ENCODE data around the gene APOE. TPM values are rescaled to one million over a fixed set of nuclear protein-coding genes. Genes with fewer than 3 reads are reported as not detected.
"Not testable (repeated sequence)": the region's sequence is repeated elsewhere in the genome, so short reads cannot be mapped to it uniquely, and the experiment has no call there.

Gene APOE
- total and polyA plus RNA-seq, 8 donors = 13.4 to 485 (median 119) TPM

DNA sequence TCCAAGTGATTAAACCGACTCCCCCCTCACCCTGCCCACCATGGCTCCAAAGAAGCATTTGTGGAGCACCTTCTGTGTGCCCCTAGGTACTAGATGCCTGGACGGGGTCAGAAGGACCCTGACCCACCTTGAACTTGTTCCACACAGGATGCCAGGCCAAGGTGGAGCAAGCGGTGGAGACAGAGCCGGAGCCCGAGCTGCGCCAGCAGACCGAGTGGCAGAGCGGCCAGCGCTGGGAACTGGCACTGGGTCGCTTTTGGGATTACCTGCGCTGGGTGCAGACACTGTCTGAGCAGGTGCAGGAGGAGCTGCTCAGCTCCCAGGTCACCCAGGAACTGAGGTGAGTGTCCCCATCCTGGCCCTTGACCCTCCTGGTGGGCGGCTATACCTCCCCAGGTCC lies 2.0 kb downstream of the APOE start:
- DNase-seq = no peak
- TF ChIP-seq POLR2A (IDR thresholded peaks at IDR 0.05) = no peak
- TF ChIP-seq POLR2AphosphoS5 (IDR thresholded peaks at IDR 0.05) = no peak
- TF ChIP-seq, protein P1, sequence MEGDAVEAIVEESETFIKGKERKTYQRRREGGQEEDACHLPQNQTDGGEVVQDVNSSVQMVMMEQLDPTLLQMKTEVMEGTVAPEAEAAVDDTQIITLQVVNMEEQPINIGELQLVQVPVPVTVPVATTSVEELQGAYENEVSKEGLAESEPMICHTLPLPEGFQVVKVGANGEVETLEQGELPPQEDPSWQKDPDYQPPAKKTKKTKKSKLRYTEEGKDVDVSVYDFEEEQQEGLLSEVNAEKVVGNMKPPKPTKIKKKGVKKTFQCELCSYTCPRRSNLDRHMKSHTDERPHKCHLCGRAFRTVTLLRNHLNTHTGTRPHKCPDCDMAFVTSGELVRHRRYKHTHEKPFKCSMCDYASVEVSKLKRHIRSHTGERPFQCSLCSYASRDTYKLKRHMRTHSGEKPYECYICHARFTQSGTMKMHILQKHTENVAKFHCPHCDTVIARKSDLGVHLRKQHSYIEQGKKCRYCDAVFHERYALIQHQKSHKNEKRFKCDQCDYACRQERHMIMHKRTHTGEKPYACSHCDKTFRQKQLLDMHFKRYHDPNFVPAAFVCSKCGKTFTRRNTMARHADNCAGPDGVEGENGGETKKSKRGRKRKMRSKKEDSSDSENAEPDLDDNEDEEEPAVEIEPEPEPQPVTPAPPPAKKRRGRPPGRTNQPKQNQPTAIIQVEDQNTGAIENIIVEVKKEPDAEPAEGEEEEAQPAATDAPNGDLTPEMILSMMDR (IDR thresholded peaks at IDR 0.05) = no peak
- 90 to 97% (median 94%) methylated on average over 10 to 12 of the region's 12 CpGs for WGBS, 5 donors
- Histone ChIP-seq H3K9me3 (no peaks in the 10 kb centered on the region), H3K27me3 (peaks cover 2 to 56% (median 27%) of the 10 kb centered on the region in 3 donors), H3K27ac (no peak overlapping the region), H3K36me3 (peaks cover 6 to 11% (median 8%) of the 10 kb centered on the region in 4 donors), H3K4me1 (peaks cover 28 to 44% (median 37%) of the 10 kb centered on the region in 4 donors), H3K4me3 (no peak overlapping the region)
- intact Hi-C loops (cut with DNase I; ENCODE audit: low total_unique reads) = no loop called here

DNA sequence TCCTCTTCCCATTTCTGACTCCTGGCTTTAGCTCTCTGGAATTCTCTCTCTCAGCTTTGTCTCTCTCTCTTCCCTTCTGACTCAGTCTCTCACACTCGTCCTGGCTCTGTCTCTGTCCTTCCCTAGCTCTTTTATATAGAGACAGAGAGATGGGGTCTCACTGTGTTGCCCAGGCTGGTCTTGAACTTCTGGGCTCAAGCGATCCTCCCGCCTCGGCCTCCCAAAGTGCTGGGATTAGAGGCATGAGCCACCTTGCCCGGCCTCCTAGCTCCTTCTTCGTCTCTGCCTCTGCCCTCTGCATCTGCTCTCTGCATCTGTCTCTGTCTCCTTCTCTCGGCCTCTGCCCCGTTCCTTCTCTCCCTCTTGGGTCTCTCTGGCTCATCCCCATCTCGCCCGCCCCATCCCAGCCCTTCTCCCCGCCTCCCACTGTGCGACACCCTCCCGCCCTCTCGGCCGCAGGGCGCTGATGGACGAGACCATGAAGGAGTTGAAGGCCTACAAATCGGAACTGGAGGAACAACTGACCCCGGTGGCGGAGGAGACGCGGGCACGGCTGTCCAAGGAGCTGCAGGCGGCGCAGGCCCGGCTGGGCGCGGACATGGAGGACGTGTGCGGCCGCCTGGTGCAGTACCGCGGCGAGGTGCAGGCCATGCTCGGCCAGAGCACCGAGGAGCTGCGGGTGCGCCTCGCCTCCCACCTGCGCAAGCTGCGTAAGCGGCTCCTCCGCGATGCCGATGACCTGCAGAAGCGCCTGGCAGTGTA lies 2.7 kb downstream of the APOE start:
- Histone ChIP-seq H3K27ac (no peak overlapping the region), H3K4me1 (peaks cover 28 to 47% (median 36%) of the 10 kb centered on the region in 4 donors), H3K36me3 (peaks cover under 1 to 5% (median 2%) of the 10 kb centered on the region in 4 donors), H3K4me3 (no peak overlapping the region), H3K27me3 (peaks cover 2 to 62% (median 27%) of the 10 kb centered on the region in 3 donors), H3K9me3 (no peaks in the 10 kb centered on the region)
- TF ChIP-seq POLR2AphosphoS5 (IDR thresholded peaks at IDR 0.05) = no peak
- TF ChIP-seq, protein P1 (IDR thresholded peaks at IDR 0.05) = no peak
- TF ChIP-seq POLR2A (IDR thresholded peaks at IDR 0.05) = no peak
- no peak for TF ChIP-seq EP300 (IDR thresholded peaks at IDR 0.05)
- 91 to 97% (median 94%) methylated on average over 41 to 46 of the region's 46 CpGs for WGBS, 5 donors
- intact Hi-C loops (cut with DNase I; ENCODE audit: low total_unique reads) = no loop called here
- DNase-seq = no peak

DNA sequence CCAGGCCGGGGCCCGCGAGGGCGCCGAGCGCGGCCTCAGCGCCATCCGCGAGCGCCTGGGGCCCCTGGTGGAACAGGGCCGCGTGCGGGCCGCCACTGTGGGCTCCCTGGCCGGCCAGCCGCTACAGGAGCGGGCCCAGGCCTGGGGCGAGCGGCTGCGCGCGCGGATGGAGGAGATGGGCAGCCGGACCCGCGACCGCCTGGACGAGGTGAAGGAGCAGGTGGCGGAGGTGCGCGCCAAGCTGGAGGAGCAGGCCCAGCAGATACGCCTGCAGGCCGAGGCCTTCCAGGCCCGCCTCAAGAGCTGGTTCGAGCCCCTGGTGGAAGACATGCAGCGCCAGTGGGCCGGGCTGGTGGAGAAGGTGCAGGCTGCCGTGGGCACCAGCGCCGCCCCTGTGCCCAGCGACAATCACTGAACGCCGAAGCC lies 3.3 kb downstream of the APOE start:
- intact Hi-C loops (cut with DNase I; ENCODE audit: low total_unique reads) = no loop called here
- Histone ChIP-seq H3K36me3 (no peaks in the 10 kb centered on the region), H3K27ac (no peak overlapping the region), H3K4me1 (peaks cover 28 to 47% (median 34%) of the 10 kb centered on the region in 4 donors), H3K27me3 (peaks cover 2 to 66% (median 27%) of the 10 kb centered on the region in 3 donors), H3K9me3 (no peaks in the 10 kb centered on the region), H3K4me3 (no peak overlapping the region)
- WGBS, 5 donors = 94 to 98% (median 96%) methylated on average over 31 to 44 of the region's 44 CpGs
- TF ChIP-seq POLR2AphosphoS5 (IDR thresholded peaks at IDR 0.05) (no peak), EP300 (IDR thresholded peaks at IDR 0.05) (no peak), POLR2A (IDR thresholded peaks at IDR 0.05) (no peak)
- TF ChIP-seq, protein P1 (IDR thresholded peaks at IDR 0.05) = no peak
- DNase-seq = no peak

DNA sequence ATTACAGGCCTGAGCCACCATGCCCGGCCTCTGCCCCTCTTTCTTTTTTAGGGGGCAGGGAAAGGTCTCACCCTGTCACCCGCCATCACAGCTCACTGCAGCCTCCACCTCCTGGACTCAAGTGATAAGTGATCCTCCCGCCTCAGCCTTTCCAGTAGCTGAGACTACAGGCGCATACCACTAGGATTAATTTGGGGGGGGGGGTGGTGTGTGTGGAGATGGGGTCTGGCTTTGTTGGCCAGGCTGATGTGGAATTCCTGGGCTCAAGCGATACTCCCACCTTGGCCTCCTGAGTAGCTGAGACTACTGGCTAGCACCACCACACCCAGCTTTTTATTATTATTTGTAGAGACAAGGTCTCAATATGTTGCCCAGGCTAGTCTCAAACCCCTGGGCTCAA lies 4.2 kb downstream of the APOE start:
- H3K27ac ChIP-seq = no peak overlapping the region
- 82 to 95% (median 86%) methylated on average over 5 of the region's 5 CpGs for WGBS, 5 donors
- H3K4me3 ChIP-seq = no peak overlapping the region
- H3K9me3 ChIP-seq = no peaks in the 10 kb centered on the region
- TF ChIP-seq POLR2AphosphoS5 (IDR thresholded peaks at IDR 0.05) = no peak
- no peak for TF ChIP-seq POLR2A (IDR thresholded peaks at IDR 0.05)
- TF ChIP-seq EP300 (IDR thresholded peaks at IDR 0.05) = no peak
- TF ChIP-seq, protein P1 (IDR thresholded peaks at IDR 0.05) = no peak
- peak in 1 of 2 donors; percentile 5 for DNase-seq
- H3K4me1 ChIP-seq = peaks cover 30 to 47% (median 34%) of the 10 kb centered on the region in 4 donors
- peaks cover 2 to 63% (median 21%) of the 10 kb centered on the region in 3 donors for H3K27me3 ChIP-seq
- H3K36me3 ChIP-seq = no peaks in the 10 kb centered on the region
- intact Hi-C loops (cut with DNase I; ENCODE audit: low total_unique reads) = no loop called here

DNA sequence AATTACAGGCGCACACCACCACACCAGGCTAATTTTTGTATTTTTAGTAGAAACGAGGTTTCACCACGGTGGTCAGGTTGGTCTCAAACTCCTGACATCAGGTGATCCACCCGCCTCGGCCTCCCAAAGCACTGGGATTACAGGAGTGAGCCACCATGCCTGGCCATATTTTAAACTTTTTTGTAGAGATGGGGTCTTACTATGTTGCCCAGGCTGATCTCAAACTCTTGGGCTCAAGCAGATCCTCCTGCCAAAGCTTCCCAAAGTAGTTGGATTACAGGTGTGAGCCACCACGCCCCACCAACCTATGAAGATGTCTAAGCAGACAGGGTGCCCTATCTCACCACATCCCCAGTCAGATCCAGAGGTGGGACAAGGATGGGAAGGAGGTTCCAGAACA lies 6.3 kb downstream of the APOE start:
- H3K27me3 ChIP-seq = peaks cover 0 to 42% (median 0%) of the 10 kb centered on the region in 3 donors
- H3K36me3 ChIP-seq; H3K4me3 ChIP-seq; DNase-seq; H3K9me3 ChIP-seq; intact Hi-C loops (cut with DNase I; ENCODE audit: low total_unique reads); H3K27ac ChIP-seq: not testable (repeated sequence)
- 88 to 96% (median 90%) methylated on average over 6 of the region's 6 CpGs for WGBS, 5 donors
- H3K4me1 ChIP-seq = peaks cover 12 to 35% (median 20%) of the 10 kb centered on the region in 4 donors
